GM18858 (cell line): ENCODE measurements around the gene SYTL4.
"Not testable (repeated sequence)": the region's sequence is repeated elsewhere in the genome, so short reads cannot be mapped to it uniquely, and the experiment has no call there.

Source experiments
- ATAC-seq: cut with Tn5 transposase; IDR thresholded peaks from one replicate; pipeline ENCODE4 v1.9.1; 2021; ENCODE audit not compliant: unreplicated experiment

The SYTL4 gene

GRCh38 chrX:100731441-100732281 lies at the start of gene SYTL4:
TSS of gene SYTL4 (minus strand) at chrX:100732121. CDS start at chrX:100702037, 30,084 bp downstream.
- ATAC-seq, result no peak

- not testable (repeated sequence) for ATAC-seq
These were observed 37.5 kb upstream of the SYTL4 start for GRCh38 chrX:100769439-100769838.

- ATAC-seq, result peak; percentile 49
These were observed 36.9 kb upstream of the SYTL4 start for GRCh38 chrX:100768679-100769338.

GRCh38 chrX:100750883-100751282 lies 19.0 kb upstream of the SYTL4 start:
- no peak for ATAC-seq

- ATAC-seq, result no peak
These were observed 16.2 kb upstream of the SYTL4 start for GRCh38 chrX:100748108-100748507.

- no peak for ATAC-seq
These were observed 15.8 kb upstream of the SYTL4 start for GRCh38 chrX:100747703-100748102.

GRCh38 chrX:100747090-100747489 lies 15.2 kb upstream of the SYTL4 start:
- ATAC-seq, result no peak

GRCh38 chrX:100745806-100746537 lies 14.1 kb upstream of the SYTL4 start:
- no peak for ATAC-seq

GRCh38 chrX:100745205-100745604 lies 13.3 kb upstream of the SYTL4 start:
- ATAC-seq, result no peak

- ATAC-seq, result no peak
These were observed 11.2 kb upstream of the SYTL4 start for GRCh38 chrX:100743009-100743607.

- not testable (repeated sequence) for ATAC-seq
These were observed 7.9 kb downstream of the SYTL4 start for GRCh38 chrX:100724006-100724405.

- ATAC-seq, result no peak
These were observed 10.6 kb downstream of the SYTL4 start for GRCh38 chrX:100721328-100721727.

- no peak for ATAC-seq
These were observed 11.6 kb downstream of the SYTL4 start for GRCh38 chrX:100720301-100720700.

- no peak for ATAC-seq
These were observed 12.8 kb downstream of the SYTL4 start for GRCh38 chrX:100719139-100719538.

- ATAC-seq, result no peak
These were observed 14.6 kb downstream of the SYTL4 start for GRCh38 chrX:100717363-100717762.

GRCh38 chrX:100710816-100711215 lies 21.1 kb downstream of the SYTL4 start:
- no peak for ATAC-seq

- no peak for ATAC-seq
These were observed 27.2 kb downstream of the SYTL4 start for GRCh38 chrX:100704581-100705203.

GRCh38 chrX:100700809-100701208 lies 31.1 kb downstream of the SYTL4 start:
- ATAC-seq, result no peak

GRCh38 chrX:100698551-100698950 lies 33.4 kb downstream of the SYTL4 start:
- no peak for ATAC-seq

GRCh38 chrX:100696699-100697351 lies 35.1 kb downstream of the SYTL4 start:
- no peak for ATAC-seq
